GM12878 (cell line): ENCODE measurements around the gene MED10. TPM values are rescaled to one million over a fixed set of nuclear protein-coding genes. Genes with fewer than 3 reads are reported as not detected.

ENCODE experiments used
- ATAC-seq: fragments of 200-7000 bp; cut with Tn5 transposase; 3 replicates; pipeline ENCODE4 v1.9.1; 2020; ENCODE audit warnings: mild to moderate bottlenecking, moderate library complexity
- BruUV-seq: library from RNA; stranded (reverse); fragments of 400-500 nt; replicated peaks from 2 replicates; lab custom pipeline; 2021; lab: Mats Ljungman, UMichigan
- CTCF ChIA-PET: fragments of 300-600 bp; sonication (Branson Sonifier 250); formaldehyde crosslinking; extraction: SDS; loops from one replicate; lab custom pipeline; 2021; ENCODE audit warnings: inconsistent platforms; lab: Yijun Ruan, JAX
- POLR2A ChIA-PET: fragments of 350-600 bp; formaldehyde crosslinking; extraction: SDS; loops from one replicate; lab custom pipeline; 2021; ENCODE audit warnings: inconsistent platforms; lab: Charles Lee
- RAD21 ChIA-PET: fragments of 300-600 bp; sonication (Branson Sonifier 250); formaldehyde crosslinking; loops from one replicate; lab custom pipeline; 2023; ENCODE audit warnings: antibody characterized with exemption; ENCODE audit not compliant: unreplicated experiment; lab: Charles Lee
- SMC1A ChIA-PET: fragments of 300-600 bp; sonication (Branson Sonifier 250); formaldehyde crosslinking; loops from one replicate; lab custom pipeline; 2023; ENCODE audit not compliant: unreplicated experiment, uncharacterized antibody; lab: Charles Lee
- DNase-seq: peaks from one replicate; pipeline ENCODE4 v3.0.0-alpha.2; 2011; ENCODE audit warnings: low read depth, low spot score
- FAIRE-seq: peaks from 3 replicates; lab custom pipeline; 2011; peaks lifted over from hg19 to GRCh38; lab: Jason Lieb, UNC
- H2AFZ ChIP-seq: 2 replicates; pipeline ENCODE4 v1.6.0; 2011; ENCODE audit warnings: low read depth, low read length, control low read depth; ENCODE audit not compliant: control insufficient read depth
- H3K27ac ChIP-seq: 2 replicates; pipeline ENCODE4 v1.5.1; 2011; ENCODE audit warnings: control low read depth; ENCODE audit not compliant: control insufficient read depth, insufficient read depth
- H3K27me3 ChIP-seq, 2 experiments: replicated peaks in 1 of 2; 2 replicates each; pipeline versions ENCODE4 v1.6.0 to v1.6.1; 2011; ENCODE audit warnings: low read length in 1 of 2; ENCODE audit not compliant: control insufficient read depth in 2 of 2, insufficient read depth in 2 of 2
- H3K36me3 ChIP-seq, 2 experiments: 2 replicates each; pipeline ENCODE4 v1.5.1; 2011; ENCODE audit warnings: low read length in 1 of 2; ENCODE audit not compliant: control insufficient read depth in 2 of 2, insufficient read depth in 2 of 2
- H3K4me1 ChIP-seq: 2 replicates; pipeline ENCODE4 v1.6.1; 2011; ENCODE audit warnings: mild to moderate bottlenecking, low read length, moderate library complexity, mixed read lengths; ENCODE audit not compliant: control insufficient read depth, insufficient read depth
- H3K4me2 ChIP-seq: 2 replicates; pipeline ENCODE4 v1.6.0; 2011; ENCODE audit warnings: control low read depth; ENCODE audit not compliant: control insufficient read depth, insufficient read depth
- H3K4me3 ChIP-seq: fragments of 200-600 bp; sonication (generic); 2 replicates; pipeline ENCODE4 v1.5.1; 2016
- H3K79me2 ChIP-seq: 2 replicates; pipeline ENCODE4 v1.6.0; 2011; ENCODE audit warnings: low read length; ENCODE audit not compliant: control insufficient read depth, insufficient read depth
- H3K9ac ChIP-seq: 2 replicates; pipeline ENCODE4 v1.8.0; 2011; ENCODE audit warnings: low read length, control low read depth, mixed read lengths; ENCODE audit not compliant: control insufficient read depth, insufficient read depth
- H3K9me3 ChIP-seq: replicated peaks from 3 replicates; pipeline ENCODE4 v1.5.1; 2011; ENCODE audit warnings: mild to moderate bottlenecking, low read length; ENCODE audit not compliant: control insufficient read depth, insufficient read depth
- H4K20me1 ChIP-seq: 2 replicates; pipeline ENCODE4 v1.6.0; 2011; ENCODE audit not compliant: control insufficient read depth, insufficient read depth
- BRCA1 ChIP-seq: IDR thresholded peaks from 2 replicates; pipeline ENCODE4 v1.6.1; 2011; ENCODE audit warnings: low read depth, low read length, improper control_type of control experiment
- ETV6 ChIP-seq, 2 experiments: fragments of 450-650 bp in 1 of 2; IDR thresholded peaks in 1 of 2; conservative IDR thresholded peaks in 1 of 2; 2 replicates each; pipeline ENCODE4 v1.6.1; 2014; ENCODE audit warnings: antibody characterized with exemption in 1 of 2, borderline replicate concordance in 1 of 2, low read depth in 1 of 2, mild to moderate bottlenecking in 1 of 2, moderate library complexity in 1 of 2
- POLR2AphosphoS5 ChIP-seq: IDR thresholded peaks from 2 replicates; pipeline ENCODE4 v1.6.1; 2011; ENCODE audit warnings: mild to moderate bottlenecking, low read length, inconsistent platforms
- SPI1 ChIP-seq: IDR thresholded peaks from 2 replicates; pipeline ENCODE4 v1.6.1; 2011; ENCODE audit warnings: low read depth, mild to moderate bottlenecking, low read length, moderate library complexity, borderline replicate concordance; ENCODE audit not compliant: insufficient read depth
- ZBED1 ChIP-seq: IDR thresholded peaks from 2 replicates; pipeline ENCODE4 v1.6.1; 2016; ENCODE audit warnings: borderline replicate concordance
- ZNF24 ChIP-seq: fragments of 450-650 bp; IDR thresholded peaks from 2 replicates; pipeline ENCODE4 v1.6.1; 2017; ENCODE audit warnings: antibody characterized with exemption, mild to moderate bottlenecking
- ZNF622 ChIP-seq: fragments of 450-650 bp; IDR thresholded peaks from 2 replicates; pipeline ENCODE4 v1.6.1; 2017; ENCODE audit warnings: mild to moderate bottlenecking, inconsistent platforms
- WGBS: methylation state at CpG from one replicate; pipeline ENCODE4 v1.1.6; 2016; ENCODE audit warnings: low lambda C conversion rate; ENCODE audit not compliant: insufficient replicate concordance, insufficient coverage; ENCODE audit errors: missing lambda C conversion rate; 5-methylcytosine and 5-hydroxymethylcytosine counted together
- in situ Hi-C: fragments of 300-500 bp; cut with MboI; formaldehyde crosslinking; loops from 9 replicates; pipeline ENCODE4 v1.14.3; 2018; ENCODE audit warnings: mixed read lengths
- intact Hi-C: fragments of 100-400 bp; cut with micrococcal nuclease; formaldehyde crosslinking; loops from one replicate; pipeline ENCODE4 v1.14.2; 2022; ENCODE audit not compliant: unreplicated experiment
- polyA plus RNA-seq, 11 experiments: library from polyadenylated mRNA; depleted of rRNA in 4 of 11; unstranded in 6 of 11; stranded (reverse) in 5 of 11; fragments of >200 nt; fragmentation: Nextera tagmentation in 4 of 11; fragmentation: Illumina TruSeq in 1 of 11; extraction: Ambion mirVana in 4 of 11; extraction: Trizol in 1 of 11; gene quantifications; 1 replicate in 1 of 11; 2 replicates in 10 of 11; pipeline versions ENCODE4 v1.2.1 to v1.2.3, GENCODE V29; 2011 to 2016; ENCODE audit warnings: inconsistent platforms in 2 of 11, missing spikeins in 2 of 11, low read depth in 1 of 11
- total RNA-seq, 4 experiments: library from RNA; depleted of rRNA in 3 of 4; stranded (reverse); fragments of >200 nt in 3 of 4; fragmentation: Illumina TruSeq in 1 of 4; extraction: Trizol in 1 of 4; gene quantifications; 2 replicates each; pipeline versions ENCODE4 v1.2.1 to v1.2.3, GENCODE V29; 2013 to 2021
- TF ChIP-seq, protein P1 (sequence below): IDR thresholded peaks from 2 replicates; pipeline ENCODE4 v1.6.1; 2012; ENCODE audit warnings: mild to moderate bottlenecking, low read depth, low read length

MED10 gene
- total and polyA plus RNA-seq, 10 of the 15 experiments (the other 5 are each of a cell fraction or from before 2014, with no cell fraction given): 21.2 to 111 (median 46.6) TPM

DNA sequence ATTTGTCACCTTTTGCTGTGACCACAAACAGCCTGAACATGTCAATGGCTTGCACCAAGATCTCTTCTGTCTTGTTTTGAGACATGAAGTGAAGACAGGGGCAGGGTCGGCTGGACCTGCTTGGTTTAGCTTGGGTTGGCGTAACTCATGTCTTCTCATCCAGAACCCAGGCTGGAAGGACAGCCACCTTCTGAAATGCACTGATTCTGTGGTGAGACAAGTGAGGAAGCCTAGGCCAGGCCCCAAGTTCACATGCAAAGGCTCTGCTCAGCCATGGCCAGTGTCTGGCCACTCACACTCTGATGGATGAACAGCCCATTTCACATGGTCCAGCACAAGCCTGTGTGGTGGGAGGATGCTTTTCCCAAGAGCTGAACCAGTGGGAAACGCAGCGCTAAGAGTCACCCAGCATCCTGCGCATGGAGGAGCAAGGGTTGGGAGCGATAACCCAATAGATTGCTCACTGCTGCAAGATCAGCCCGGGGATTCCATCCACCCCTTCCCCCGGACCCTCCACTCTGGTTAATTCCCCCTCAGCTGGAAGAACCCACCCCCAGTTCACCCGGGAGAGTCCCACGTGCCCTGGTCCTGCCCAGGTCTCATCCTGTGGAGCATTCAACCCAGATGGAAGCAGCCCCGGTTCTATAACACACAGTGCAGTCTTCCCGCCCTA is 16.2 kb upstream of the MED10 start (continued):
- TF ChIP-seq, protein P1, sequence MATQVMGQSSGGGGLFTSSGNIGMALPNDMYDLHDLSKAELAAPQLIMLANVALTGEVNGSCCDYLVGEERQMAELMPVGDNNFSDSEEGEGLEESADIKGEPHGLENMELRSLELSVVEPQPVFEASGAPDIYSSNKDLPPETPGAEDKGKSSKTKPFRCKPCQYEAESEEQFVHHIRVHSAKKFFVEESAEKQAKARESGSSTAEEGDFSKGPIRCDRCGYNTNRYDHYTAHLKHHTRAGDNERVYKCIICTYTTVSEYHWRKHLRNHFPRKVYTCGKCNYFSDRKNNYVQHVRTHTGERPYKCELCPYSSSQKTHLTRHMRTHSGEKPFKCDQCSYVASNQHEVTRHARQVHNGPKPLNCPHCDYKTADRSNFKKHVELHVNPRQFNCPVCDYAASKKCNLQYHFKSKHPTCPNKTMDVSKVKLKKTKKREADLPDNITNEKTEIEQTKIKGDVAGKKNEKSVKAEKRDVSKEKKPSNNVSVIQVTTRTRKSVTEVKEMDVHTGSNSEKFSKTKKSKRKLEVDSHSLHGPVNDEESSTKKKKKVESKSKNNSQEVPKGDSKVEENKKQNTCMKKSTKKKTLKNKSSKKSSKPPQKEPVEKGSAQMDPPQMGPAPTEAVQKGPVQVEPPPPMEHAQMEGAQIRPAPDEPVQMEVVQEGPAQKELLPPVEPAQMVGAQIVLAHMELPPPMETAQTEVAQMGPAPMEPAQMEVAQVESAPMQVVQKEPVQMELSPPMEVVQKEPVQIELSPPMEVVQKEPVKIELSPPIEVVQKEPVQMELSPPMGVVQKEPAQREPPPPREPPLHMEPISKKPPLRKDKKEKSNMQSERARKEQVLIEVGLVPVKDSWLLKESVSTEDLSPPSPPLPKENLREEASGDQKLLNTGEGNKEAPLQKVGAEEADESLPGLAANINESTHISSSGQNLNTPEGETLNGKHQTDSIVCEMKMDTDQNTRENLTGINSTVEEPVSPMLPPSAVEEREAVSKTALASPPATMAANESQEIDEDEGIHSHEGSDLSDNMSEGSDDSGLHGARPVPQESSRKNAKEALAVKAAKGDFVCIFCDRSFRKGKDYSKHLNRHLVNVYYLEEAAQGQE: no peak
- no peak for TF ChIP-seq ZNF622
- TF ChIP-seq ZNF24: no peak

DNA sequence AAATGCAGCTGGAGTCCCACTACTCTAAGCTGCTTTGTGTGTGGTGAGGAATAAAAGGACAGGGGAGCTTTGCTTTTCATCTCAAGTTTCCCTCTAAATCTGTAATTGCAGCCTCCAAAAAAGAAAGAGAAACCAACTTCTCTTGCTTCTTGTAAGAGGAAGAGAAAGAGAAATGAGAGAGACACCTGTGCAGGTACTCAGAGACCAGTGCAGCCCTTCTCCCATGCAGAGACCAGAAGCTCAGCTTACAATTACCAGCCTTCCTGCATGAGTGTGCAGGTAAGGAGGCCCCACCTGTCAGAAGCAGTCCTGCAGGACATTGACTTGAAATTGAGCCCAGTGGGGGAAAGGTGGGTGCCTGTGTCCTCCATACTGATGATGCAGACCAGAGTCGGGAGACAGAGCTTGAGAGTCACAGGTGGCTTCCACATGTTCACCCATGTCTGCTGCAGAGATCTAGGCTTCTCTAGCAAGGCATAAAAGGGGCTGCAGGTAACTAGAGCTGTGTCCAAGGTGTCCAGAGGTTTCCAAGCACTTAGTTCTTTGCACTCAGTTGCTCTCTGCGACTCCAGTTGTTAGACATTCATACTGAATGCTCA is 15.3 kb upstream of the MED10 start:
- H3K27me3 ChIP-seq: no peaks in the 10 kb centered on the region; a peak in 2 of 4 replicates

More for the DNA sequence above, 15.3 kb upstream of the MED10 start:
- ChIA-PET POLR2A (no interaction called here), RAD21 (no interaction called here), CTCF (no interaction called here), SMC1A (no interaction called here)
- Histone ChIP-seq H3K4me1 (no peaks in the 10 kb centered on the region; the same call in 1 of the 2 replicates), H3K27ac (no peak overlapping the region), H3K9ac (no peak overlapping the region), H4K20me1 (no peaks in the 10 kb centered on the region), H3K4me2 (no peak overlapping the region), H3K9me3 (no peaks in the 10 kb centered on the region; the same call in 2 of the 3 replicates), H3K79me2 (no peaks in the 10 kb centered on the region), H2AFZ (no peak overlapping the region), H3K36me3 (no peaks in the 10 kb centered on the region), H3K4me3 (no peak overlapping the region)
- no TSS peak for BruUV-seq
- in situ Hi-C loops: no loop called here
- WGBS: 58% methylated on average over 2 of the region's 2 CpGs
- no peak for TF ChIP-seq ZBED1
- no peak for TF ChIP-seq BRCA1
- no peak for TF ChIP-seq POLR2AphosphoS5
- no peak for TF ChIP-seq SPI1
- no peak for TF ChIP-seq ETV6 (conservative IDR thresholded peaks at IDR 0.05 in 1 of 2, IDR thresholded peaks at IDR 0.05 in 1 of 2; ENCODE audit: borderline replicate concordance in 1 of 2, low read depth in 1 of 2)
- FAIRE-seq (no peak), DNase-seq (no peak), ATAC-seq (no peak; the same call in 2 of the 3 replicates)
- intact Hi-C loops: no loop called here
